ENCODE data around the gene CSNK1G2. TPM values are rescaled to one million over a fixed set of nuclear protein-coding genes. Genes with fewer than 3 reads are reported as not detected.
A peak's percentile ranks its signal among the peaks of the same experiment; 100 is the strongest.

Gene CSNK1G2
- total and polyA plus RNA-seq, 2 of the 13 experiments (the other 11 are each of a cell fraction or from before 2014, with no cell fraction given): 53.8 to 72.5 TPM

GRCh38 chr19:1905110-1905862, 35.7 kb upstream of the CSNK1G2 start, which contains the start of the genes ADAT3 and SCAMP4 (continued):
- no peak for TF ChIP-seq STAT6 (CRISPR knock-in tag; IDR thresholded peaks at IDR 0.05; ENCODE audit: borderline replicate concordance)
- TF ChIP-seq USF2 (IDR thresholded peaks at IDR 0.05; ENCODE audit: low read depth, low read length): peak; percentile 56; the same call in 1 of the 2 replicates
- TF ChIP-seq USF2 (CRISPR knock-in tag; IDR thresholded peaks at IDR 0.05; ENCODE audit: borderline replicate concordance): peak; percentile 94; the same call in 1 of the 2 replicates
- TF ChIP-seq FOXA1 (IDR thresholded peaks at IDR 0.05): no peak
- no peak for TF ChIP-seq FOXA1 (CRISPR knock-in tag; IDR thresholded peaks at IDR 0.05)
- TF ChIP-seq ETV5 (CRISPR knock-in tag; IDR thresholded peaks at IDR 0.05; ENCODE audit: borderline replicate concordance): peak; percentile 97
- peak; percentile 42 for TF ChIP-seq RXRA (CRISPR knock-in tag; IDR thresholded peaks at IDR 0.05)
- peak; percentile 19 for TF ChIP-seq CBX1 (IDR thresholded peaks at IDR 0.05; ENCODE audit: low read depth)
- TF ChIP-seq GLI4 (CRISPR knock-in tag; IDR thresholded peaks at IDR 0.05; ENCODE audit: borderline replicate concordance): peak; percentile 56; the same call in 1 of the 2 replicates
- TF ChIP-seq TGIF2 (CRISPR knock-in tag; IDR thresholded peaks at IDR 0.05): peak; percentile 78
- no peak for TF ChIP-seq TMF1 (CRISPR knock-in tag; IDR thresholded peaks at IDR 0.05; ENCODE audit: low read depth)
- no peak for TF ChIP-seq CEBPZ (IDR thresholded peaks at IDR 0.05; ENCODE audit: low read length)
- peak; percentile 76 for TF ChIP-seq ELF1 (CRISPR knock-in tag; IDR thresholded peaks at IDR 0.05)
- TF ChIP-seq, protein P1, sequence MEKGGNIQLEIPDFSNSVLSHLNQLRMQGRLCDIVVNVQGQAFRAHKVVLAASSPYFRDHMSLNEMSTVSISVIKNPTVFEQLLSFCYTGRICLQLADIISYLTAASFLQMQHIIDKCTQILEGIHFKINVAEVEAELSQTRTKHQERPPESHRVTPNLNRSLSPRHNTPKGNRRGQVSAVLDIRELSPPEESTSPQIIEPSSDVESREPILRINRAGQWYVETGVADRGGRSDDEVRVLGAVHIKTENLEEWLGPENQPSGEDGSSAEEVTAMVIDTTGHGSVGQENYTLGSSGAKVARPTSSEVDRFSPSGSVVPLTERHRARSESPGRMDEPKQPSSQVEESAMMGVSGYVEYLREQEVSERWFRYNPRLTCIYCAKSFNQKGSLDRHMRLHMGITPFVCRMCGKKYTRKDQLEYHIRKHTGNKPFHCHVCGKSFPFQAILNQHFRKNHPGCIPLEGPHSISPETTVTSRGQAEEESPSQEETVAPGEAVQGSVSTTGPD (CRISPR knock-in tag; IDR thresholded peaks at IDR 0.05): no peak
- no peak for TF ChIP-seq GFI1 (CRISPR knock-in tag; IDR thresholded peaks at IDR 0.05; ENCODE audit: borderline replicate concordance)
- TF ChIP-seq NFE2L1 (CRISPR knock-in tag; IDR thresholded peaks at IDR 0.05; ENCODE audit: borderline replicate concordance): no peak
- peak; percentile 86; the same call in 1 of the 2 replicates for TF ChIP-seq HNF1B (CRISPR knock-in tag; IDR thresholded peaks at IDR 0.05)
- 0 out of 2 replicates have a peak, but pooled peaks have one; percentile 48 for TF ChIP-seq KDM1A (CRISPR knock-in tag; IDR thresholded peaks at IDR 0.05)
